22Rv1 (cell line): Measurements from ENCODE around the gene SGO2.

Experiments
- H3K27ac ChIP-seq: fragments of 450-650 bp; 2 replicates; pipeline ENCODE4 v1.5.1; 2017
- CTCF ChIP-seq: fragments of 450-650 bp; IDR thresholded peaks from 2 replicates; pipeline ENCODE4 v1.5.1; 2017; ENCODE audit warnings: mild to moderate bottlenecking
- ZFX ChIP-seq: fragments of 450-650 bp; IDR thresholded peaks from 2 replicates; pipeline ENCODE4 v1.6.1; 2017; ENCODE audit warnings: antibody characterized with exemption, borderline replicate concordance

The SGO2 gene

GRCh38 chr2:200486529-200486928 lies 39.5 kb upstream of the SGO2 start:
- H3K27ac ChIP-seq: no peak overlapping the region
- TF ChIP-seq ZFX: no peak
- TF ChIP-seq CTCF: no peak

- TF ChIP-seq ZFX: no peak
- no peak for TF ChIP-seq CTCF
- H3K27ac ChIP-seq: no peak overlapping the region
These were observed 37.8 kb upstream of the SGO2 start for GRCh38 chr2:200488169-200488568.

GRCh38 chr2:200490001-200490400 lies 36.0 kb upstream of the SGO2 start:
- TF ChIP-seq ZFX (no peak), CTCF (no peak)
- H3K27ac ChIP-seq: no peak overlapping the region

GRCh38 chr2:200492656-200493055 lies 33.4 kb upstream of the SGO2 start:
- no peak for TF ChIP-seq ZFX
- no peak for TF ChIP-seq CTCF
- no peak overlapping the region for H3K27ac ChIP-seq

GRCh38 chr2:200494048-200494447 lies 32.0 kb upstream of the SGO2 start:
- no peak for TF ChIP-seq CTCF
- TF ChIP-seq ZFX: no peak
- no peak overlapping the region for H3K27ac ChIP-seq

- TF ChIP-seq ZFX: no peak
- no peak for TF ChIP-seq CTCF
- no peak overlapping the region for H3K27ac ChIP-seq
These were observed 29.3 kb upstream of the SGO2 start for GRCh38 chr2:200496696-200497095.

DNA sequence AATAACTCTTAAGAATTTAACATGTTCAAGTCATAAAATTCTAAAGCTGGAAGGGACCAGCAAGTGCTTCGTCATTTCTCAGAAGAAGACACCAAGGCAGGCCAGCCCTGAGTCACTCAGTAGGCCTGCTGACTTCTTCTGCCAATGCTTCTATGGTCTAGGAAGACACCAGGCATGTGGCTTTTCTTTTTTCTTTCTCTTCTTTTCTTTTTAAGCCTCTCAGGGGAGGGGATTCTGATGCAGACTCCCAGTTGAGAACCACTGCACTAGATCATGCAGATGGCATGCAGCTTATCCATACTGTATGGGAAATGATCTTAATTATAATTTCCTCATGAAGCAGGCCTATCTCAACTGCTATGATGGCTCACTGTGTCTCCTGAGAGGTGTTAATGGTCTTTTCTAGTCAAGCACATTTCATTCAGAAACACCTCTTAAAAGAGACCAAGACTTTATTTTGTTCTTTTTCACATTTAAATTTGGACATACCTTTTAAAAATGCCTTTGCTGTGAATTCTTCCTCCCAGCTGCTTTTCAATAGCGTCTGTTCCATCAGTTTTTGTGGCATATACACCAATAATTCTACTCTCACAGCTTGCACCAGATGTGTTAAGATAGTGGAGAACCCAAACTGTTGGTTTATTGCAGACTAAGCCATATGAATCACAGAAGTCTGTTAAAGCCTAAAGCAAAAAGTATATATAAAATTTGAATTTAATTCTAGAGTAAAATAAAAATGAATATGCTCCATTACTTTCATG lies 27.4 kb upstream of the SGO2 start:
- no peak for TF ChIP-seq ZFX
- no peak overlapping the region for H3K27ac ChIP-seq

GRCh38 chr2:200502196-200502595 lies 23.8 kb upstream of the SGO2 start:
- no peak overlapping the region for H3K27ac ChIP-seq
- TF ChIP-seq ZFX (no peak), CTCF (no peak)
